ENCODE data around the gene CSTF2.
A peak's percentile ranks its signal among the peaks of the same experiment; 100 is the strongest.
"Not testable (repeated sequence)": the region's sequence is repeated elsewhere in the genome, so short reads cannot be mapped to it uniquely, and the experiment has no call there.

Gene CSTF2

DNA sequence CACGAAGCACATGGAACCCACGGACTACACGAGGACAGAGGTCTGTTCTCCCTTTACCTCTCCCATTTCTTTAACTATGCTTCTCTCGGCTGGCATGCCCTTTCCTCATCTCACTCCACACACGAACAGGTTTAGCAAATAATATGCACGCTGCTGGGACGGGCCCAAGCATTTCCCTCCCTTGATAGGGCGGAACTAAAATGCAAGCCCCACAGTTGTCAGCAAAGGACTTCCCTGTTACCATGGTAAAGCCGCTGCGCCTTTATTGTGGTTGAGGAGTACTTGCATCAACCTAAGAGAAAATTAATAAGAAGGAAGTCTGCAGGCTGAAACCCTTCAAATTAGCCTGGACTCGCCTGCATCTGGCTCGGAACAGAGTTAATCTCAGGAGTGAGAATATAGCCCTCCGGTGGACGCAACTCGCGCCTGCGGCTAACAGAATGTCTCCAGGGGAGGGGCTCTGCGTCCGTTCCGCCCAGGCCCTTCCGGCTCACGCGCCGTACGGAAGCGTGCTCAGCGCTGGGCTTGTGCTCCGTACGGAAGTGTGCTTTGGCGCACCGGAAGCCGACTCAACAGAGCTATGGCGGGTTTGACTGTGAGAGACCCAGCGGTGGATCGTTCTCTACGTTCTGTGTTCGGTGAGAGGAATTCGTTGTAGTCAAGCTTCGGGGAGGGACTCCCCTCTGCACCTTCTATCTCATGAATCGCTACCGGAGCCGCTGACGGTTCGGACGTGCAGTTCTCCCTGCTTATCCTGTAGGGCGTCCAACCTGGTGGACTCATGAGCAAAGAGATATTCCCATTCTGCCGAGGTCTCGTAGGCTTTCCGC lies at the start of gene CSTF2:
CSTF2 (plus strand) TSS at position 555 of the 830 bp plus-strand sequence; CDS start at position 581, 26 bp downstream.
- H3K27ac Mint-ChIP-seq: peak within 1 kb of the TSS; percentile 99
- DNase-seq: peak; percentile 73
- peaks cover 4% of the 10 kb centered on the region for H3K27me3 Mint-ChIP-seq
- H3K36me3 Mint-ChIP-seq (ENCODE audit: low read depth): peaks cover 26% of the 10 kb centered on the region
- peak within 1 kb of the TSS; percentile 94 for H3K4me3 Mint-ChIP-seq
- no peaks in the 10 kb centered on the region for H3K9me3 Mint-ChIP-seq
- H3K4me1 Mint-ChIP-seq: peaks cover 13% of the 10 kb centered on the region
- peak; percentile 98 for ATAC-seq

- not testable (repeated sequence) for DNase-seq; H3K4me1 Mint-ChIP-seq; ATAC-seq; H3K36me3 Mint-ChIP-seq (ENCODE audit: low read depth); H3K27ac Mint-ChIP-seq; H3K27me3 Mint-ChIP-seq; H3K9me3 Mint-ChIP-seq; H3K4me3 Mint-ChIP-seq
Measured at GRCh38 chrX:100796371-100796770, 23.8 kb upstream of the CSTF2 start.

- DNase-seq (no peak), ATAC-seq (no peak)
- Mint-ChIP-seq H3K27ac (no peak overlapping the region), H3K36me3 (ENCODE audit: low read depth) (no peaks in the 10 kb centered on the region), H3K9me3 (no peaks in the 10 kb centered on the region), H3K27me3 (peaks cover 2% of the 10 kb centered on the region), H3K4me1 (no peaks in the 10 kb centered on the region), H3K4me3 (no peak overlapping the region)
Measured at GRCh38 chrX:100797359-100797758, 22.8 kb upstream of the CSTF2 start.

GRCh38 chrX:100798484-100799214 lies 21.5 kb upstream of the CSTF2 start:
- no peaks in the 10 kb centered on the region for H3K36me3 Mint-ChIP-seq (ENCODE audit: low read depth)
- H3K27ac Mint-ChIP-seq: no peak overlapping the region
- ATAC-seq: no peak
- peaks cover 2% of the 10 kb centered on the region for H3K27me3 Mint-ChIP-seq
- H3K4me3 Mint-ChIP-seq: no peak overlapping the region
- DNase-seq: no peak
- no peaks in the 10 kb centered on the region for H3K4me1 Mint-ChIP-seq
- H3K9me3 Mint-ChIP-seq: no peaks in the 10 kb centered on the region

DNA sequence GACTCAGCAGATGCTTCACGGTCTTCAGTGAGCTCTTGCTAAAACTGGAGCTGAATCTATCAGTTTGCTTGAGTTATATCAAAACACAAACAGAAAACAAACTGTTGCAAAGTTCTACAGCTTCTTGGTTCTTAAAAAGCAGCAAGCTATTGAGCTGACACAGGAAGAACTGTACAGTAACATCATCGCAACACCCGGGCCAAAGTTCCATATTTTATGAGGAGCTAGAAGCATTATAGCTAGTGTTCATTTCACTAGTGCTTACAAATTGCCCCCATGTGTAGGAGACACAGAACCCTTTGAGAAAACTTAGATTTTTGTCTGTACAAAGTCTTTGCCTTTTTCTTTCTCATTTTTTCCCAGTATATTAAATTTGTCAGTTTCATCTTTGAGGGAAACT lies 17.3 kb upstream of the CSTF2 start:
- Mint-ChIP-seq H3K27me3 (peaks cover 2% of the 10 kb centered on the region), H3K4me3 (no peak overlapping the region), H3K9me3 (peaks cover 11% of the 10 kb centered on the region), H3K4me1 (no peaks in the 10 kb centered on the region), H3K36me3 (ENCODE audit: low read depth) (peaks cover 2% of the 10 kb centered on the region), H3K27ac (peak overlapping the region; percentile 10)
- ATAC-seq: no peak
- no peak for DNase-seq

DNA sequence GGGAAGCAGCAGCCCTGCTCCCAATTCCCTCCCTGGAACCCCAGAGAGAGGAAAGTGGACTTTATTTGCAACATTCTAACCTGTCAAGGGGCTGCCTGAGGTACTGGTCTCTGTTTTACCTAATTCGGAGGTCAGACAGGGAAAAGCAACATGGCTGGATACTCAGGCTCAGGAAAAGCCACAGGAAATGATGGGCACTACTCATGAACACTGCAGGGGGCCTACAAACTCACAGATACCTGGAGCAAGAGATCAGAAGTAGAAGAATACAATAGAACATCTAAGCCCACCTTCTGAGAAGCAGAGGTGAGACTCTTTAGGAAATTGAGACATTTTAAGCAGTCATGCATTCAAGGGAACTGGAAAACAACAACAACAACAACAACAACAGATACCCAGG lies 15.4 kb upstream of the CSTF2 start:
- no peak overlapping the region for H3K27ac Mint-ChIP-seq
- H3K9me3 Mint-ChIP-seq: peaks cover 11% of the 10 kb centered on the region
- DNase-seq (no peak), ATAC-seq (no peak)
- no peaks in the 10 kb centered on the region for H3K4me1 Mint-ChIP-seq
- H3K36me3 Mint-ChIP-seq (ENCODE audit: low read depth): peaks cover 2% of the 10 kb centered on the region
- H3K4me3 Mint-ChIP-seq: no peak overlapping the region
- peaks cover 13% of the 10 kb centered on the region for H3K27me3 Mint-ChIP-seq

DNA sequence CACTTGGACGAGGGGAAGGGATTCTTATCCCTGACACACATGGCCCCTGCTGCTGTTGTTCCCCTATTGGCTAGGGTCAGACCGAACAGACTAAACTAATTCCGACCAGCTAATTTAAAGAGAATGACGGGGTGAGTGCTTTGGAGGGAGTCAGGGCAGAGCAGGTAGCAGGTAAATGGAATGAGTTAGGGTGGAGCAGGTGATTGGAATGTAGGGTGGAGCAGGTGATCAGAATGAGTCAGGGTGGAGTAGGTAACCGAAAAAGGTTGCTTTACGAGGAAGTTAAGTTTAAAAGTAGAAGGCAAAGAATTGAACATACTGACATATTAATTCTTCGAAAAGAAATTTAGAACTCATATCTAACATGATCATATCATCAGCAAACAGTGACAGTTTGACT lies 11.9 kb upstream of the CSTF2 start:
- not testable (repeated sequence) for H3K36me3 Mint-ChIP-seq (ENCODE audit: low read depth); H3K4me3 Mint-ChIP-seq; H3K4me1 Mint-ChIP-seq; H3K27ac Mint-ChIP-seq; ATAC-seq; DNase-seq
- Mint-ChIP-seq H3K9me3 (peaks cover 11% of the 10 kb centered on the region), H3K27me3 (peaks cover 24% of the 10 kb centered on the region)

DNA sequence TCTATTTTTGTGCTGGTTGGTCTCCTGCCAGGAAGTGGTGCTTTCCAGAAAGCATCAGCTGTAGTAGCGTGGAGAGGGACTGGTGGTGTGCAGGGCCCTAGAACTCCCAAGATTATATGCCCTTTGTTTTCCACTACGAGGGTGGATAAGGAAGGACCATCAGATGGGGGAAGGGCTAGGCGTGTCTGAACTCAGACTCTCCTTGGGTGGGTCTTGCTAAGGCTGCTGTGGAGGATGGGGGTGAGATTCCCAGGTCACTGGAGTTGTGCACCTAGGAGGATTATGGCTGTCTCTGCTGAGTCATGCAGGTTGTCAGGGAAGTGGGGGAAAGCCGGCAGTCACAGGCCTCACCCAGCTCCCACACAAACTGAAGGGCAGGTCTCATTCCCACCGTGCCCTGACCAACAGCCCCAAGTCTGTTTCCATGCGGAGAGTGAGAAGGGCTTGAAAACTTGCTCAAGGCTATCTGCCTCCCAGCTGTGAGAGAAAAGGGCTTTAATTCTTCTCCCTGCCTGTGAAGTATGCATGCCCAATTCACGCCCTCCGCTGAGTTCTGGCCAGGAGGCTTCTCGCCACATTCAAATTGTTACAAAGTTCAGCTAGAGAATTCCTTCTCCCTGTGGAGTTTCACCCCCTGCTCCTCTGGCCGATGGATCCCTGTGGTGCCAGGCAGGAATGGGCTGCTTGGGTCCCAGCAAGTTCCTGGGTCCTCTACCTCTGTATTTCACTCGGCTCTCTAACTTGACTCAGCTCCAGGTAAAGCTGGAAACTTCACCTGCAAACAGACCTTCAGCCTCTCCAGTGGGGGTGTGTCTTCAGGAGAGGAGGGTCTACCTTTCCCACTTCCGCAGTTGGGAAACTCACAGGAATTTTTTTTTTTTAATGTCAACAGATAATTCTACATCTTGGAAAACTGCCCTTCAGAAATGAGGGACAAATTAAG lies 7.7 kb upstream of the CSTF2 start:
- H3K9me3 Mint-ChIP-seq: no peaks in the 10 kb centered on the region
- H3K4me3 Mint-ChIP-seq: no peak overlapping the region
- DNase-seq (no peak), ATAC-seq (no peak)
- H3K27ac Mint-ChIP-seq: no peak overlapping the region
- H3K27me3 Mint-ChIP-seq: peaks cover 35% of the 10 kb centered on the region
- no peaks in the 10 kb centered on the region for H3K36me3 Mint-ChIP-seq (ENCODE audit: low read depth)
- H3K4me1 Mint-ChIP-seq: no peaks in the 10 kb centered on the region

GRCh38 chrX:100817340-100817739 lies 2.9 kb upstream of the CSTF2 start:
- H3K36me3 Mint-ChIP-seq (ENCODE audit: low read depth): peaks cover 7% of the 10 kb centered on the region
- DNase-seq (no peak), ATAC-seq (no peak)
- H3K4me3 Mint-ChIP-seq: no peak overlapping the region
- H3K4me1 Mint-ChIP-seq: peaks cover 13% of the 10 kb centered on the region
- H3K9me3 Mint-ChIP-seq: no peaks in the 10 kb centered on the region
- peaks cover 14% of the 10 kb centered on the region for H3K27me3 Mint-ChIP-seq
- no peak overlapping the region for H3K27ac Mint-ChIP-seq

- DNase-seq (peak; percentile 39), ATAC-seq (no peak)
- H3K27me3 Mint-ChIP-seq: peaks cover 8% of the 10 kb centered on the region
- peak overlapping the region; percentile 94 for H3K4me3 Mint-ChIP-seq
- peaks cover 22% of the 10 kb centered on the region for H3K36me3 Mint-ChIP-seq (ENCODE audit: low read depth)
- H3K9me3 Mint-ChIP-seq: no peaks in the 10 kb centered on the region
- H3K27ac Mint-ChIP-seq: peak overlapping the region; percentile 99
- H3K4me1 Mint-ChIP-seq: peaks cover 13% of the 10 kb centered on the region
Measured at GRCh38 chrX:100819534-100819836, 706 bp upstream of the CSTF2 start.

- DNase-seq (no peak), ATAC-seq (peak; percentile 87)
- Mint-ChIP-seq H3K4me3 (peak overlapping the region; percentile 64), H3K9me3 (no peaks in the 10 kb centered on the region), H3K27ac (peak overlapping the region; percentile 87), H3K27me3 (no peaks in the 10 kb centered on the region), H3K4me1 (peaks cover 35% of the 10 kb centered on the region), H3K36me3 (ENCODE audit: low read depth) (peaks cover 52% of the 10 kb centered on the region)
Measured at GRCh38 chrX:100829730-100830129, 9.5 kb downstream of the CSTF2 start.

- DNase-seq: no peak
- Mint-ChIP-seq H3K4me1 (peaks cover 35% of the 10 kb centered on the region), H3K4me3 (peak overlapping the region; percentile 64), H3K36me3 (ENCODE audit: low read depth) (peaks cover 48% of the 10 kb centered on the region), H3K9me3 (no peaks in the 10 kb centered on the region), H3K27ac (peak overlapping the region; percentile 87), H3K27me3 (no peaks in the 10 kb centered on the region)
- ATAC-seq: no peak
Measured at GRCh38 chrX:100830143-100830542, 10.0 kb downstream of the CSTF2 start.

DNA sequence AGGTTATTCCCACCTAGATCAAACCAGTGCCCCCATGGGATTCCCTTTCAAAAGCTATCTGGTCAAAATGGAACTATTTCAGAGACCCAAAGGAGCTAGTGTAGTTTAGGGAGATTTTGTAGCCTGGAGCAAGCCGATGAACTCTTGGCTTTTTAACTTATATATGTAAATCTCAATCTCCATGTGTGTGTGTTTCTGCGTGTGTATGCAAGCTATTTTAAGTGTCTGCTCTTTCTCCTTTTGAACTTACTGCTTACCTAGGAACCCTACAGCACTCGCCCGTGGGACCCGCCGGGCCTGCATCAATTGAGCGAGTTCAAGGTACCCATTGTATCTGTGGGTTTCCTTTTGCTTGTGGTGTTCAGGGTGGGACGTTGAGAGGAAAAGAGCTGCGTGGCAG lies 10.4 kb downstream of the CSTF2 start:
- no peaks in the 10 kb centered on the region for H3K9me3 Mint-ChIP-seq

DNA sequence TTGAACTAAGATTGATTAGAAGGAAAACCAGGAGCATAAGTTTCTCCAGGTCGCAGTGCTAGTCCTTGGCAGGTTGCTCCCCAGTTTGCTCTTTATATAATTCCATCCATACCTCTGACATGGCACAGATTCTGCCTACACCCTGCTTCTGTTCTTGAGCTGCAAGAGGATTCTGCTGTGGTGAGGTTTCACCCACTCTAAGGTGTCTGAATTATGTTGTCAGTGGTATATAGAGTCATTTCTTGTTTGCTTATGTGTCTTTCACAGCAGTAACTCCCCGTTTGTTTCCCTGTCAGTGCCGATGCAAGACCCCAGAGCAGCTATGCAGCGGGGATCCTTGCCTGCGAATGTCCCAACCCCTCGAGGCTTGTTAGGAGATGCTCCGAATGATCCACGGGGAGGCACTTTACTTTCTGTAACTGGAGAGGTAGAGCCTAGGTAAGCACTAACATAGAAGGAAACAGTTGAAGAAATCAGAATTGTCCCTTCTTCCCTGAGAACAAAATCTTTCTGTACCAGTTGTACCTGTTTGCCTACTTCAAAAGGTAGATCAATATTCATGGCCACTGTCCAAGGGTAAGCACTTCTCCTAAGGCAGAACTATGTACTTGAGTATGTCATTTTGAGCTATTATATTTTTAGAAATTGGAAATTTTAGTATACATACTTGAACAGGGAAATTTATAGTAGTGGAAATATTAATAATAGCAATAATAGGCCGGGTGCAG lies 11.2 kb downstream of the CSTF2 start:
- ATAC-seq (no peak), DNase-seq (no peak)
- H3K4me3 Mint-ChIP-seq: peak overlapping the region; percentile 42

More for the DNA sequence above, 10.4 kb downstream of the CSTF2 start:
- ATAC-seq (no peak), DNase-seq (no peak)
- H3K27ac Mint-ChIP-seq: peak overlapping the region; percentile 87
- peaks cover 48% of the 10 kb centered on the region for H3K36me3 Mint-ChIP-seq (ENCODE audit: low read depth)
- H3K4me3 Mint-ChIP-seq: peak overlapping the region; percentile 42
- peaks cover 35% of the 10 kb centered on the region for H3K4me1 Mint-ChIP-seq
- H3K27me3 Mint-ChIP-seq: no peaks in the 10 kb centered on the region

More for the DNA sequence above, 11.2 kb downstream of the CSTF2 start:
- H3K9me3 Mint-ChIP-seq: no peaks in the 10 kb centered on the region
- peaks cover 35% of the 10 kb centered on the region for H3K4me1 Mint-ChIP-seq
- H3K27ac Mint-ChIP-seq: peak overlapping the region; percentile 22
- peaks cover 50% of the 10 kb centered on the region for H3K36me3 Mint-ChIP-seq (ENCODE audit: low read depth)
- no peaks in the 10 kb centered on the region for H3K27me3 Mint-ChIP-seq
